NCI-H187 (cell line): ENCODE results near the gene ITGAE.
A peak's percentile ranks its signal among the peaks of the same experiment; 100 is the strongest.
"Not testable (repeated sequence)": the region's sequence is repeated elsewhere in the genome, so short reads cannot be mapped to it uniquely, and the experiment has no call there.

ENCODE experiments used
- DNase-seq, 2 experiments: peaks; one replicate each; lab custom pipeline; 2025; lab: John Stamatoyannopoulos, UW

Gene ITGAE

GRCh38 chr17:3800362-3801271, at the start of gene ITGAE:
Gene ITGAE, minus strand, starts transcription at chr17:3801188. Its CDS starts 44 bp downstream, at chr17:3801144.
- DNase-seq = no peak

GRCh38 chr17:3848229-3848835, 47.3 kb upstream of the ITGAE start:
- no peak for DNase-seq

DNA sequence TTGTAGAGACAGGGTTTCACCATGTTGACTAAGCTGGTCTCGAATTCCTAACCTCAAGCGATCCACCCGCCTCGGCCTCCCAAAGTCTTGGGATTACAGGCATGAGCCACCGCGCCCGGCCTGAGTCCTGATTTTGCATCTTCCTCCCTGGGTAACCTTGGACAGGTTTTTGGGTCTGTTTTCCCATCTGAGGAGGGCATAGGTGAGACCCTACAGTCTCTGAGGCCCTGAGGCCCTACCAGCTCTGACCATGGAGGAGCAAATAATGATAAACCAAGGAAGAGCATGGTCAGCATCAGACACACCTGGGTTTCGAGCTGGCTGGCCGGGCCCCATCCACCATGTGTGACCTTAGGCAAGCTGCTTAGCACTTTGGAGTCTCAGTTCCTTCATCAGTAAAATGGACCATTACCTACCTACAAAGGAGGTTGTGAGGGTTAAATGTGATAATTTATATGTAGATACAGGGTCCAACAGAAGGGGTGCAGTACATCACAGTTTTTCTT, 46.2 kb upstream of the ITGAE start:
- no peak for DNase-seq

- no peak for DNase-seq
Observed at GRCh38 chr17:3846437-3847164, 45.6 kb upstream of the ITGAE start.

GRCh38 chr17:3845621-3846436, 44.8 kb upstream of the ITGAE start, which contains the start of gene NCBP3:
Gene NCBP3, minus strand, starts transcription at chr17:3846246. Its CDS starts 23 bp downstream, at chr17:3846223.
- DNase-seq = peak; percentile 63 to 76

- no peak for DNase-seq
Observed at GRCh38 chr17:3845291-3845620, 44.3 kb upstream of the ITGAE start.

- DNase-seq = not testable (repeated sequence)
Observed at GRCh38 chr17:3844556-3844955, 43.6 kb upstream of the ITGAE start.

- no peak for DNase-seq
Observed at GRCh38 chr17:3843935-3844516, 43.0 kb upstream of the ITGAE start.

DNA sequence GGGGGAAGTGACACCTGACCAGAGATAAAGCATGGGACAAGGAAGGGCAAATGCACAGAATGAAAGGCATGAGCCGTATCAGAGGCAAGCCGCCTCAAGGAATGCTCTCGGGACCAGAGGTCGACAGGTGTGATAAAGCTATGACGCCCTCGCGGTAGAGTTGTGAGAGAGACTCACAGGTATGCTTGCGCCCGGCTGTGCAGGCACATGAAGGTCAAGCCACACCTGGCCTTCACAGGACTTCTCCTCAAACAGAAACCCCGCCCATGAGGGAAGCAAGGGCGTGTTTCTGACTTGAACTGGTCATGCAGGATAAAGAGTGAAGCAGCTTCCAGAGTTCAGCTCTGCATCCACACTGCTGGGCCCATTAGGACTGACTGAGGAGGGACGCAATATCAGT, 37.2 kb upstream of the ITGAE start:
- no peak for DNase-seq

DNA sequence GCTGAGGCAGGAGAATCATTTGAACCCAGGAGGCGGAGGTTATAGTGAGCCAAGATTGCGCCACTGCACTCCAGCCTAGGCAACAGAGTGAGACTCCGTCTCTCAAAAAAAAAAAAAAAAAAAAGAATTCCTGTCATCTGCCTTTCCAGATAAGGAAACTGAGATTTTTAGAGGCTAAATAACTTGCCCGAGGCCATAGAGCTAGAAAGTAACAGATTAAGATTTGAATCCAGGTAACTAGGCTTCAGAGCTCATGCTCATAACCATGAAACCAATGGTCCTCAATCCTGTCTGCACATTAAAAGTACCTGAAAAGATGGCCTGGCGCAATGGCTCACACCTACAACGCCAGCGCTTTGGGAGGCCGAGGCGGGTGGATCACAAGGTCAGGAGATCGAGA, 35.6 kb upstream of the ITGAE start:
- DNase-seq = no peak

GRCh38 chr17:3835410-3836229, 34.6 kb upstream of the ITGAE start:
- no peak for DNase-seq

- DNase-seq = no peak
Observed at GRCh38 chr17:3834811-3835210, 33.8 kb upstream of the ITGAE start.

DNA sequence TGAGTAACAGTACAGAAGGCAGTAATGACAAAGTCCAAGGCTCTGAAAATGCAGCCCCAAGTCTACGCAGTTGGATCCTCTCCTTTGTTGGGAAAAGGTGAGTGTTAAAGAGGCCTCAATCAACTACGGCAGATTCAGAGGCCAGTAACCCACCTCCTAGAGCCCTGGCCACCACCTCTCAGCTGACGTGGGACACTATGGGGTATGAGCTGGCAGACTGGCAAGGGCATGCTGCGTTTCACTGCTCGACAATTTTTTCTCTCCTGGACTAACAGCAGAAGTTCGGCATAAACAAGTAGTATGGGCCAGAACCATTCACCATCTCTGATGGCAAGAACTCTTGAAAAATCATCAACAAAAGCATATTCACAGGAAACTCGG, 27.9 kb upstream of the ITGAE start:
- DNase-seq = no peak

GRCh38 chr17:3828151-3828851, 27.3 kb upstream of the ITGAE start:
- DNase-seq = no peak

GRCh38 chr17:3827124-3827773, 26.3 kb upstream of the ITGAE start:
- DNase-seq = peak in 1 of 2 experiments; percentile 7

GRCh38 chr17:3826191-3826590, 25.2 kb upstream of the ITGAE start:
- no peak for DNase-seq

- no peak for DNase-seq
Observed at GRCh38 chr17:3821101-3821500, 20.1 kb upstream of the ITGAE start.

GRCh38 chr17:3818786-3819185, 17.8 kb upstream of the ITGAE start:
- no peak for DNase-seq
